H9 (cell line): ENCODE measurements around the gene DYNC1H1. TPM values are rescaled to one million over a fixed set of nuclear protein-coding genes. Genes with fewer than 3 reads are reported as not detected.

Experiments
- DNase-seq: peaks from one replicate; pipeline ENCODE4 v3.0.0-alpha.2; 2017
- H2AFZ ChIP-seq: one replicate; pipeline ENCODE4 v1.6.1; 2013; ENCODE audit warnings: mild to moderate bottlenecking, low read length, control low read depth, moderate library complexity
- H2AK5ac ChIP-seq: 2 replicates; pipeline ENCODE4 v1.6.1; 2013; ENCODE audit warnings: low read length, control low read depth, mixed read lengths; ENCODE audit not compliant: insufficient read length
- H2BK120ac ChIP-seq: one replicate; pipeline ENCODE4 v1.6.1; 2013; ENCODE audit warnings: low read depth, mild to moderate bottlenecking, low read length, control low read depth, inconsistent platforms; ENCODE audit not compliant: poor library complexity, severe bottlenecking
- H2BK12ac ChIP-seq: 2 replicates; pipeline ENCODE4 v1.6.1; 2013; ENCODE audit warnings: low read length, control low read depth, mixed read lengths, low read depth; ENCODE audit not compliant: insufficient read length
- H2BK15ac ChIP-seq: 2 replicates; pipeline ENCODE4 v1.6.1; 2013; ENCODE audit warnings: low read depth, low read length, control low read depth
- H2BK20ac ChIP-seq: one replicate; pipeline ENCODE4 v1.6.1; 2013; ENCODE audit warnings: low read depth, mild to moderate bottlenecking, low read length, control low read depth, inconsistent platforms; ENCODE audit not compliant: poor library complexity, severe bottlenecking
- H2BK5ac ChIP-seq: 2 replicates; pipeline ENCODE4 v1.6.1; 2013; ENCODE audit warnings: low read length, control low read depth, mixed read lengths; ENCODE audit not compliant: insufficient read length
- H3K14ac ChIP-seq: 2 replicates; pipeline ENCODE4 v1.6.1; 2013; ENCODE audit warnings: low read length, control low read depth; ENCODE audit not compliant: insufficient read depth
- H3K18ac ChIP-seq: 2 replicates; pipeline ENCODE4 v1.6.1; 2013; ENCODE audit warnings: low read depth, mild to moderate bottlenecking, mixed read lengths, low read length, control low read depth; ENCODE audit not compliant: insufficient read length
- H3K23ac ChIP-seq: 2 replicates; pipeline ENCODE4 v1.6.1; 2013; ENCODE audit warnings: low read length, control low read depth, mixed read lengths, low read depth; ENCODE audit not compliant: insufficient read length
- H3K23me2 ChIP-seq: 2 replicates; pipeline ENCODE4 v1.6.1; 2013; ENCODE audit warnings: low read depth, mild to moderate bottlenecking, mixed read lengths, low read length, control low read depth; ENCODE audit not compliant: insufficient read length, poor library complexity, severe bottlenecking
- H3K27ac ChIP-seq: 2 replicates; pipeline ENCODE4 v1.5.1; 2013; ENCODE audit warnings: low read length, control low read depth, mixed read lengths, low read depth; ENCODE audit not compliant: insufficient read length
- H3K27me3 ChIP-seq: 2 replicates; pipeline ENCODE4 v1.6.1; 2013; ENCODE audit warnings: low read length, control low read depth, inconsistent platforms; ENCODE audit not compliant: insufficient read depth
- H3K4ac ChIP-seq: 2 replicates; pipeline ENCODE4 v1.6.1; 2013; ENCODE audit warnings: low read depth, mild to moderate bottlenecking, control low read depth, inconsistent platforms, low read length, moderate library complexity
- H3K4me1 ChIP-seq: 2 replicates; pipeline ENCODE4 v1.6.1; 2013; ENCODE audit warnings: low read length, control low read depth, inconsistent platforms; ENCODE audit not compliant: insufficient read depth
- H3K4me2 ChIP-seq: 2 replicates; pipeline ENCODE4 v1.6.1; 2013; ENCODE audit warnings: low read length, control low read depth, mixed read lengths; ENCODE audit not compliant: insufficient read length, insufficient read depth
- H3K56ac ChIP-seq: 2 replicates; pipeline ENCODE4 v1.6.1; 2013; ENCODE audit warnings: low read depth, mild to moderate bottlenecking, mixed read lengths, low read length, control low read depth; ENCODE audit not compliant: insufficient read length
- H3K79me1 ChIP-seq: 2 replicates; pipeline ENCODE4 v1.6.1; 2013; ENCODE audit warnings: low read depth, mild to moderate bottlenecking, moderate library complexity, low read length, control low read depth, inconsistent platforms; ENCODE audit not compliant: insufficient read depth, poor library complexity, severe bottlenecking
- H3K79me2 ChIP-seq: 2 replicates; pipeline ENCODE4 v1.6.1; 2013; ENCODE audit warnings: low read length, control low read depth, inconsistent platforms; ENCODE audit not compliant: insufficient read depth
- H3K9ac ChIP-seq: 2 replicates; pipeline ENCODE4 v1.6.1; 2013; ENCODE audit warnings: low read length, control low read depth, mixed read lengths; ENCODE audit not compliant: insufficient read length; ENCODE audit errors: extremely low read depth
- H3K9me3 ChIP-seq: one replicate; pipeline ENCODE4 v1.6.1; 2013; ENCODE audit warnings: low read depth, low read length, inconsistent platforms; ENCODE audit not compliant: control insufficient read depth
- H3T11ph ChIP-seq: one replicate; pipeline ENCODE4 v1.6.1; 2013; ENCODE audit warnings: mild to moderate bottlenecking, low read length, control low read depth, inconsistent platforms
- H4K20me1 ChIP-seq: one replicate; pipeline ENCODE4 v1.6.1; 2013; ENCODE audit not compliant: control insufficient read depth, insufficient read length, insufficient read depth
- H4K5ac ChIP-seq: 2 replicates; pipeline ENCODE4 v1.6.1; 2013; ENCODE audit warnings: low read depth, mild to moderate bottlenecking, mixed read lengths, low read length, control low read depth; ENCODE audit not compliant: insufficient read length
- H4K8ac ChIP-seq: replicated peaks from 2 replicates; pipeline ENCODE4 v1.6.1; 2013; ENCODE audit warnings: low read length, control low read depth, mixed read lengths, low read depth; ENCODE audit not compliant: insufficient read length
- H4K91ac ChIP-seq: 2 replicates; pipeline ENCODE4 v1.6.1; 2013; ENCODE audit warnings: low read depth, mild to moderate bottlenecking, moderate library complexity, mixed read lengths, low read length, control low read depth; ENCODE audit not compliant: insufficient read length
- H3K27ac Mint-ChIP-seq, 3 experiments: 2 replicates in 2 of 3; 3 replicates in 1 of 3; pipeline ENCODE4 v1.8.0; 2020 to 2021; ENCODE audit warnings: mixed read lengths in 3 of 3, mild to moderate bottlenecking in 1 of 3, moderate library complexity in 1 of 3
- H3K27me3 Mint-ChIP-seq: 2 replicates; pipeline ENCODE4 v1.8.0; 2021; ENCODE audit warnings: low read depth, mild to moderate bottlenecking, moderate library complexity, mixed read lengths
- H3K36me3 Mint-ChIP-seq, 3 experiments: 2 replicates in 2 of 3; 3 replicates in 1 of 3; pipeline ENCODE4 v1.8.0; 2020 to 2021; ENCODE audit warnings: low read depth in 3 of 3, mixed read lengths in 3 of 3; ENCODE audit not compliant: insufficient read depth in 1 of 3
- H3K4me1 Mint-ChIP-seq, 2 experiments: 2 replicates each; pipeline ENCODE4 v1.8.0; 2020; ENCODE audit warnings: mixed read lengths in 2 of 2
- H3K4me3 Mint-ChIP-seq, 2 experiments: 2 replicates in 1 of 2; 3 replicates in 1 of 2; pipeline ENCODE4 v1.8.0; 2020 to 2021; ENCODE audit warnings: mild to moderate bottlenecking in 2 of 2, mixed read lengths in 2 of 2, moderate library complexity in 1 of 2
- H3K9me3 Mint-ChIP-seq, 2 experiments: 2 replicates in 1 of 2; 3 replicates in 1 of 2; pipeline ENCODE4 v1.8.0; 2020; ENCODE audit warnings: mild to moderate bottlenecking in 2 of 2, mixed read lengths in 2 of 2, moderate library complexity in 1 of 2
- CTCF ChIP-seq: fragments of 200-600 bp; sonication (generic); conservative IDR thresholded peaks from 3 replicates; pipeline ENCODE4 v1.8.0; 2021; ENCODE audit warnings: antibody characterized with exemption, mild to moderate bottlenecking
- WGBS: extraction: QIAGEN DNeasy Blood & Tissue Kit; methylation state at CpG from one replicate; pipeline ENCODE4 v1.1.7; 2013; ENCODE audit warnings: missing lambda C conversion rate, low lambda C conversion rate, mixed read lengths; ENCODE audit not compliant: insufficient read length; ENCODE audit errors: extremely low coverage; 5-methylcytosine and 5-hydroxymethylcytosine counted together
- total RNA-seq: library from RNA; stranded (reverse); gene quantifications from 2 replicates; pipeline ENCODE4 v1.2.1, GENCODE V29; 2021

Gene DYNC1H1
- total RNA-seq, 1 experiment from 2014 or later, result 359 TPM

GRCh38 chr14:101958418-101959180, 5.8 kb upstream of the DYNC1H1 start:
- no peak overlapping the region for H2BK20ac ChIP-seq
- H3K4me2 ChIP-seq, result no peak overlapping the region
- no peak overlapping the region for H2BK12ac ChIP-seq
- no peak overlapping the region for H2AK5ac ChIP-seq
- no peak overlapping the region for H3T11ph ChIP-seq
- peaks cover 37% of the 10 kb centered on the region for H3K27me3 Mint-ChIP-seq
- no peak for TF ChIP-seq CTCF
- no peak overlapping the region for H3K14ac ChIP-seq
- no peaks in the 10 kb centered on the region; a peak in 1 of 5 replicates for H3K9me3 Mint-ChIP-seq
- no peak overlapping the region for H2AFZ ChIP-seq
- no peaks in the 10 kb centered on the region for H3K79me2 ChIP-seq
- no peaks in the 10 kb centered on the region for H3K9me3 ChIP-seq
- peaks cover 7 to 12% of the 10 kb centered on the region in 2 experiments for H3K4me1 Mint-ChIP-seq
- H4K20me1 ChIP-seq, result no peaks in the 10 kb centered on the region
- WGBS, result no CpG with 5 or more reads among the region's 11 CpGs
- H3K36me3 Mint-ChIP-seq, result no peaks in the 10 kb centered on the region
- no peaks in the 10 kb centered on the region for H3K79me1 ChIP-seq
- peaks cover 3% of the 10 kb centered on the region; the same call in 1 of the 2 replicates for H3K27me3 ChIP-seq
- H3K27ac Mint-ChIP-seq, result no peak overlapping the region
- DNase-seq, result no peak
- H3K27ac ChIP-seq, result no peak overlapping the region
- no peak overlapping the region for H3K4me3 Mint-ChIP-seq
- H2BK15ac ChIP-seq, result no peak overlapping the region
- no peaks in the 10 kb centered on the region for H3K23me2 ChIP-seq
- no peaks in the 10 kb centered on the region for H3K4me1 ChIP-seq
- no peak overlapping the region for H3K18ac ChIP-seq
- no peak overlapping the region for H2BK5ac ChIP-seq
- H3K23ac ChIP-seq, result no peak overlapping the region
- no peak overlapping the region for H3K4ac ChIP-seq
- H4K91ac ChIP-seq, result no peak overlapping the region
- no peak overlapping the region for H4K5ac ChIP-seq
- H2BK120ac ChIP-seq, result no peak overlapping the region
- no peak overlapping the region for H3K9ac ChIP-seq
- no peak overlapping the region for H3K56ac ChIP-seq
- no peak overlapping the region for H4K8ac ChIP-seq
